HG03354 (cell line): ENCODE measurements around the gene ZNF546.
"Not testable (repeated sequence)": the region's sequence is repeated elsewhere in the genome, so short reads cannot be mapped to it uniquely, and the experiment has no call there.

Source experiments
- ATAC-seq: cut with Tn5 transposase; IDR thresholded peaks from one replicate; pipeline ENCODE4 v1.9.1; 2021; ENCODE audit warnings: mild to moderate bottlenecking; ENCODE audit not compliant: unreplicated experiment, poor library complexity, severe bottlenecking

Gene ZNF546

DNA sequence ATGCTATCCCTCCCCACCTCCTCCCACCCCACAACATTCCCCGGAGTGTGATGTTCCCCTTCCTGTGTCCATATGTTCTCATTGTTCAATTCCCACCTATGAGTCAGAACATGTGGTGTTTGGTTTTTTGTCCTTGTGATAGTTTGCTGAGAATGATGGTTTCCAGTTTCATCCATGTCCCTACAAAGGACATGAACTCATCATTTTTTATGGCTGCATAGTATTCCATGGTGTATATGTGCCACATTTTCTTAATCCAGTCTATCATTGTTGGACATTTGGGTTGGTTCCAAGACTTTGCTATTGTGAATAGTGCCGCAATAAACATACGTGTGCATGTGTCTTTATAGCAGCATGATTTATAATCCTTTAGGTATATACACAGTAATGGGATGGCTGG lies 41.2 kb downstream of the ZNF546 start:
- ATAC-seq = not testable (repeated sequence)

DNA sequence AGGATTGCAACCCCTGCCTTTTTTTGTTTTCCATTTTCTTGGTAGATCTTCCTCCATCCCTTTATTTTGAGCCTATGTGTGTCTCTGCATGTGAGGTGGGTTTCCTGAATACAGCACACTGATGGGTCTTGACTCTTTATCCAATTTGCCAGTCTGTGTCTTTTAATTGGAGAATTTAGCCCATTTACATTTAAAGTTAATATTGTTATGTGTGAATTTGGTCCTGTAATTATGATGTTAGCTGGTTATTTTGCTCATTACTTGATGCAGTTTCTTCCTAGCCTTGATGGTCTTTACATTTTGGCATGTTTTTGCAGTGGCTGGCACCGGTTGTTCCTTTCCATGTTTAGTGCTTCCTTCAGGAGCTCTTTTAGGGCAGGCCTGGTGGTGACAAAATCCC lies 44.9 kb downstream of the ZNF546 start:
- ATAC-seq = not testable (repeated sequence)

DNA sequence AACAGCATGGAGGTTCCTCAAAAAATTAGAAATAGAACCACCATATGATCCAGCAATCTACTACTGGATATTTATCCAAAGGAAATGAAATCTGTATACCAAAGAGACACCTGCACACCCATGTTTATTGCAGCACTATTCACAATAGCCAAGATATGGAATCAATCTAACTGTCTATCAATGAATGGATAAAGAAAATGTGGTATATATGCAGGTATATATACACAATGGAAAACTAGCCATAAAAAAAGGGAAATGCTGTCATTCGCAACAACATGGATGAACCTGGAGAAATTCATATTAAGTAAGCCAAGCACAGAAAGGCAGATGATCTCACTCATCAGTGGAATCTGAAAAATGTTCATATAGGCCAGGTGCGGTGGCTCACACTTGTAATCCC lies 56.6 kb downstream of the ZNF546 start:
- ATAC-seq = no peak

DNA sequence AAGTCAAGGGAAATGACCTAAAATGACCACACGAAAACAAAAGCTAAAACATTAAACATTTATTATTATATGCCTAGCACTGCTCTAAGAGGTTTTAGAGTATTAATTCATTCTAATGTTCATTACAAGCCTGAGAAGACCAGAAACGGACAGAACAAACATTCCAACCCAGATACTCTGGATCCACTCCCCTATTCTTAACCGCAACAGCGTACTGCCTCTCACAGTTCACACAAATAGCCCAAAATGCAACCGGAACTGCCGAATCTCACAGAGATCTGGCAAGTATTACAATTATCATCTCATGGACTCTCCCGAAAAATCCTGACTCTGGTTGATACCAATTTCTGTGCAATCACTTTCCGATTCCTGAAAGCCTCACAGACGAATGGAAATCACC lies 57.8 kb downstream of the ZNF546 start:
- ATAC-seq = no peak

DNA sequence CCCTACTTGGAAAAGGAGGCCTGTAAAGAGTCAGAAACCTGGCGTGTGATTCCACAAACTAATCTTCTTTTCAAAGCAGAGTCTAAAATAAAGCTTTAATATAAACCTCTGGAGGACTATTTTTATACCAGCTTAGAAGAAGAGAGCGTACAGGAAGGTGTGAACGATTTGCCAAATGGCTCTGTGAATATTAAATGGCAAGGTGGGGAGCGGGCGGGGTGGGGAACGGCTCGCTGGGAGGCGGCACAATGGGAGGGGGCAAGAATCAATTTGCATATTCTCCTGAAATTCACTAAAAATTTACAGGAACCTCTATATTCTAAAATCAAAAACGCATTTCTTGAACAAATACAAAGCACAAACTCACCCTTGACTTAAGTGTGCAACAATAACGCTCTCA lies 58.2 kb downstream of the ZNF546 start:
- no peak for ATAC-seq

DNA sequence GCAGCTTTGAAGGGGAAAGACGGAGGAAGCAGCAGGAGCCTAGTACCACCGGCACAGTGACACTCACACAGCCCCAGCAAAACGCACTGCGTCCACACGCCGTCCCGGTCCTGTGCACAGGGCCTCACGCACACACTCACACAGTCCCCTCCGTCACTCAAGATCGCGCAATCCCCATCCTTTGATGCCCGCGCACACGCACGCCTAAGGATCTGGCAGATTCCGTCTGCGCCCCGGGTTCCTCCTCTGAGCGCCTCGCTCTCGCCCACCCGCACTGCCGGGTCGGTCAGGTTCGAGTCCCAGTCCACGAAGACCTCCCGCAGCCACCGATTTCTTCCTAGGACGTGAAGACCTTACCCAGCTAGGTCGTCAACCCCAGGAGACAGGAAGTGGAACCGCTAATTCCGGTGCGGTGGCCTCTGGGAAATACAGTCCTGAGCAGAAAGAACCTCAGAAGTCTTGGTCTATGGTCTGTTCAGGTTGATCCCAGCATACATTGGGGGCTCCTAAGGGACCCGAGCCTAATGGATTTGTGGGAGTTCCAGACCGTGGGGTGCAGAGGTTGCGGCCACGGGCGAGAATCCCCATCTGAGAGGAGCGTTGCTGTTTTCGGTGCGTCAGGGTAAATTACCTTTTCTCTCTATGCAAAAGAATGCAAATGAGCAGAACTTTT lies 59.1 kb downstream of the ZNF546 start, which contains the start of gene ZNF780B:
ZNF780B (minus strand) TSS at position 400 of the 673 bp plus-strand sequence. CDS start 5,899 bp downstream, outside the sequence.
- peak; percentile 80 for ATAC-seq

DNA sequence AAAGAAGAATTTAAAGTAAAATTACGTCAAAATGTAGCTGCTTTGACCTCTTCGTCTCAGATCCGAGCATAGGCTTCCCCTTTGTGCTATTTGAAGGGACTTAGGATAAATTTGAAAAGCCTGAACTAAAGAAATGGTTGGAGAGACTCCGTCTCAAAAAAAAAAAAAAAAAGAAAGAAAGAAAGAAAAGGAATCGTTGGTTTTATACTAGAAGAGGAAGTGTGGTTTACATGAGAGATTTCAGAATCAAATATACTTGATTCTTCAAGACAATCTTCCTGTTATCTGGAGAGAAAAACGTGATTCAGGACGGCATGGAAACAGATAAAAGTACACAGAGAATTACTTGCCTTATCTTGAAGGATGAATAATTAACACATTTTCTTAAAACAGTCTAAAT lies 59.6 kb downstream of the ZNF546 start:
- no peak for ATAC-seq

DNA sequence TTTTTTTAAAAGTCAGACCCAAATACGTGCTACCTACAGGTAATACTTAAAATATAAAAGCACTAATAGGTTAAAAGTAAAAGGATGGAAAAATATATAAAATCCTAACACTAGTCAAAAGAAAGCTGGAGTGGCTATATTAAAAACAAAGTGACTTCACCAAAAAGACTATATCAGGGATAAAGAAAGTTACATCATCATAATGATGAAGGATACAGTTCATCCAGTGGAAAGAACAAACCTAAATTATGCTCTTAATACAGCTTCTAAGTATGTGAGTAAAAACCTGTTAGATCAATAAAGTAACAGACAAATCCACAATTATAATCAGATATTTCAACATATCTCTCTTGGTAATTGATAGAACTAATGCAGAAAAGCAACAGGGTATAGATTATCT lies 60.3 kb downstream of the ZNF546 start:
- ATAC-seq = no peak

DNA sequence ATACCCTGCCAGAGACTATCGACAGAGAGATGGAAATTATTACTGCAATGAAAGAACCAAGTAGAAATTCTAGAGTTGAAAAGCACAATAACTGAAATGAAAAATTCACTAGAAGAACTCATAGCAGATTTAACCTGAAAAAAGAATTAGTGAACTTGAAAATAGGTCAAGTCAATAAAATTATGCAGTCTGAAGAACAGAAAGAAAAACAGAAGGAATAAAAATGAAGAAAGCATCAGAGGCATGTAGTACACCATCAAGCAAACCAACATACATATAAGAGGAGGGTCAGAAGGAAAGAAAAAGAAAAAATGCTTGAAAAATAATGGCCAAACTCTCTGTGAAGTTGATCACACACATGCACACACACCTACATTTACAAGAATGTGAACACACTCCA lies 62.8 kb downstream of the ZNF546 start:
- ATAC-seq = no peak

DNA sequence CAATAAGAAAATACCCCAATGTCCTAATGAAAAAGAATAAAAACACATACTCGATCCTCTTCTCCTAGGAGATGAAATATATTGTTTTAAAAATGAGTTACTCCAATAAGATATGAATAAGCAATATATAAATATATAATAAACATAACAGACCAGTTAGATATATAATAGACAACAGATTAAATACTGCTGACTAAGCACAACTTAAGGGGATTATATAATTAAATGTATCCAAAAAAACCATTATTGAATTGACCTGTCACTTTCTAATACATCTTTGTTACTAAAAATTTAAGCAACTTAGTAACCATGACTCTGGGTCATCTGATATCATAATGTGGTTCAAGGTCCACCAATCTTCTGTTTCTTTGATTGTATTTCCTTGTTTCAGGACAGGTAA lies 73.2 kb downstream of the ZNF546 start:
- no peak for ATAC-seq
